ENCODE measurements around the gene PGM1.

DNA sequence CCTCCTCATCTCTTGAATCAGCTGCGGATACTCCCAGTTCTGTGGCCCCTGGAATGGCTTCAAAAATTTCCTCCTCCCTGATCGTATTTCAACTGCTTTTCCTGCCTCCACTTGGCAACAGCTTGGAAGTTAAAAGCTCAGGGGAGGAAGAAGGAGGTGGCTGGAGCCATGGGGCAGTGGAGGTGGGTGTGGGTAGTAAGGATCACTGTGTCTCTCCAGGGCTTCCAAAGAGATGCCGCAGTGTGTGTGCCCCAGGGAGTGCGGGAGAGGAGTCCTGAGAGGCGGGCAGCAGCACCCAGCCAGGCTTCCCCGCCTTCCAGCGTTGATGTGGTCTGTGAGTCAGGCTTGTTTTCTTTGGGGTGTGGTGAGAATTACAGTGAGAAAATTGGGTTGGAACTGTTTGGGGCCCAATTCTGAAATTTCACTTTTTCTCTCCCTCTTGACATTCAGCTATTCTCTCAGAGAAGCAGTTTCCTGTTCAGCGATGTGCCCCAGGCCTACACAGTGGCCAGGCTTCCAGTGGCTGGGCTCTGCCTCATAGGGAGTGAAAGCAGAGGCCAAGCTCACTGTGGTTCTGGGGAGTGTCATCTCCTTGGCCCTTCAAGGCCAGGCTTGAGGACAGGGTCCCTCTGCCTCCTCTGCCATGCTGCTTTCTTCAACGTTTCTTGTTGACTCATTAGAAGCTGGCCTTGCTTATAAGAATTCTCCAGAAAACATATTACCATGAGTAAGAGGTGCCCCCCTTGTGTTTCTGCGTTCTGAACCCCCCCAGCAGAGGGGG lies 69.0 kb downstream of the PGM1 start:
- TF ChIP-seq, protein P1, sequence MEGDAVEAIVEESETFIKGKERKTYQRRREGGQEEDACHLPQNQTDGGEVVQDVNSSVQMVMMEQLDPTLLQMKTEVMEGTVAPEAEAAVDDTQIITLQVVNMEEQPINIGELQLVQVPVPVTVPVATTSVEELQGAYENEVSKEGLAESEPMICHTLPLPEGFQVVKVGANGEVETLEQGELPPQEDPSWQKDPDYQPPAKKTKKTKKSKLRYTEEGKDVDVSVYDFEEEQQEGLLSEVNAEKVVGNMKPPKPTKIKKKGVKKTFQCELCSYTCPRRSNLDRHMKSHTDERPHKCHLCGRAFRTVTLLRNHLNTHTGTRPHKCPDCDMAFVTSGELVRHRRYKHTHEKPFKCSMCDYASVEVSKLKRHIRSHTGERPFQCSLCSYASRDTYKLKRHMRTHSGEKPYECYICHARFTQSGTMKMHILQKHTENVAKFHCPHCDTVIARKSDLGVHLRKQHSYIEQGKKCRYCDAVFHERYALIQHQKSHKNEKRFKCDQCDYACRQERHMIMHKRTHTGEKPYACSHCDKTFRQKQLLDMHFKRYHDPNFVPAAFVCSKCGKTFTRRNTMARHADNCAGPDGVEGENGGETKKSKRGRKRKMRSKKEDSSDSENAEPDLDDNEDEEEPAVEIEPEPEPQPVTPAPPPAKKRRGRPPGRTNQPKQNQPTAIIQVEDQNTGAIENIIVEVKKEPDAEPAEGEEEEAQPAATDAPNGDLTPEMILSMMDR (IDR thresholded peaks at IDR 0.05; ENCODE audit: extremely low read depth in 1 of 2, insufficient read depth in 1 of 2, low read depth in 1 of 2, low read length in 2 of 2), result no peak
- no peak for TF ChIP-seq POLR2A (IDR thresholded peaks at IDR 0.05; ENCODE audit: low read depth, low read length)
- TF ChIP-seq FOS (IDR thresholded peaks at IDR 0.05; ENCODE audit: borderline replicate concordance, insufficient read depth, low read length), result no peak
- TF ChIP-seq POLR2AphosphoS5 (IDR thresholded peaks at IDR 0.05; ENCODE audit: insufficient read depth, low read depth, low read length), result no peak

Data from endothelial cell of umbilical vein (primary cell).